ENCODE measurements around the gene NOS1. TPM values are rescaled to one million over a fixed set of nuclear protein-coding genes. Genes with fewer than 3 reads are reported as not detected.

NOS1 gene
- 0.07 and 0.16 TPM in 2 replicates for total RNA-seq
- long read RNA-seq = 0 reads

DNA sequence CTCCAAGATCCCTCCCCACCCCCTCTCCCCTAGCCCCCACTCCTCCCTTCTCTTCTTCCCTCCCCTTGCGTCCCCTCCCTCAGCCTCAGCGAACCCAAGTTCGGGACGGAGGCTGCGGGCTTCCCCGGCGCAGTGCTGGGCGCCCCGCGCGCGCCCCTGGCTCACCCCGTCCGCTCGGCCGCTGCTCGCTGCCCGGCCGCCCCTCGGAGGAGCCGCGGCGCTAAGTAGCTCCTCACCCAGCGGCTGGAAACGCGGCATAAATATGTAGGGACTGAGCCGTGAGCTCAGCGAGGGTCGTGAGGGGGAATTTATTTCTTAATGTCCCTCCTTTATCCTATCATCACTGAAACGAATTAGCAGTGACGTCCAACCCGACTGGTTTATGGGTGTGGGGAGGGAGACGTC lies at the start of gene NOS1:
NOS1 (minus strand) TSS at position 280 of the 405 bp plus-strand sequence. CDS start 30,557 bp downstream, outside the sequence.
- Mint-ChIP-seq H3K36me3 (ENCODE audit: low read depth) (no peaks in the 10 kb centered on the region), H3K27ac (ENCODE audit: unreplicated experiment) (no peak within 1 kb of the TSS), H3K9me3 (no peaks in the 10 kb centered on the region), H3K27me3 (ENCODE audit: low read depth) (peaks cover 95% of the 10 kb centered on the region), H3K4me3 (no peak within 1 kb of the TSS), H3K4me1 (no peaks in the 10 kb centered on the region)
- TF ChIP-seq, protein P1, sequence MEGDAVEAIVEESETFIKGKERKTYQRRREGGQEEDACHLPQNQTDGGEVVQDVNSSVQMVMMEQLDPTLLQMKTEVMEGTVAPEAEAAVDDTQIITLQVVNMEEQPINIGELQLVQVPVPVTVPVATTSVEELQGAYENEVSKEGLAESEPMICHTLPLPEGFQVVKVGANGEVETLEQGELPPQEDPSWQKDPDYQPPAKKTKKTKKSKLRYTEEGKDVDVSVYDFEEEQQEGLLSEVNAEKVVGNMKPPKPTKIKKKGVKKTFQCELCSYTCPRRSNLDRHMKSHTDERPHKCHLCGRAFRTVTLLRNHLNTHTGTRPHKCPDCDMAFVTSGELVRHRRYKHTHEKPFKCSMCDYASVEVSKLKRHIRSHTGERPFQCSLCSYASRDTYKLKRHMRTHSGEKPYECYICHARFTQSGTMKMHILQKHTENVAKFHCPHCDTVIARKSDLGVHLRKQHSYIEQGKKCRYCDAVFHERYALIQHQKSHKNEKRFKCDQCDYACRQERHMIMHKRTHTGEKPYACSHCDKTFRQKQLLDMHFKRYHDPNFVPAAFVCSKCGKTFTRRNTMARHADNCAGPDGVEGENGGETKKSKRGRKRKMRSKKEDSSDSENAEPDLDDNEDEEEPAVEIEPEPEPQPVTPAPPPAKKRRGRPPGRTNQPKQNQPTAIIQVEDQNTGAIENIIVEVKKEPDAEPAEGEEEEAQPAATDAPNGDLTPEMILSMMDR (conservative IDR thresholded peaks at IDR 0.05) = no peak
- no peak for DNase-seq (ENCODE audit: low read depth, low spot score)

DNA sequence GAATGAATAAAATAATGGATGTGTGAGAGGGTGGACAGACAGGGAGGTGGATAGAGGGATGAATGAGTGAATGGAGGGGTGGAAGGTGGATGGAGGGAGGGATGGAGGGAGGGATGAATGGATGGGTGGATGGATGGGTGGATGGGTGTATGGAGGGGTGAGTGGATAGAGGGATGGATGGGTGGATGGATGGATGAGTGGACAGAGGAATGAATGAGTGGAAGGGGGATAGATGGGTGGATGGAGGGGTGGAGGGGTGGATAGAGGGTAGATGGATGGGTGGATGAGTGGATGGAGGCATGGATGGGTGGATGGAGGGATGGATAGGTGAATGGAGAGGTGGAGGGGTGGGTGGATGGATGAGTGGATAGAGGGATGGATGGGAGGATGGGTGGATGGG lies 47.9 kb upstream of the NOS1 start:
- TF ChIP-seq, protein P1 (conservative IDR thresholded peaks at IDR 0.05) = no peak
- peaks cover 12% of the 10 kb centered on the region for H3K27me3 Mint-ChIP-seq (ENCODE audit: low read depth)
- H3K36me3 Mint-ChIP-seq (ENCODE audit: low read depth) = no peaks in the 10 kb centered on the region
- DNase-seq (ENCODE audit: low read depth, low spot score) = no peak
- no peaks in the 10 kb centered on the region for H3K9me3 Mint-ChIP-seq
- H3K4me1 Mint-ChIP-seq = peaks cover 17% of the 10 kb centered on the region
- no peak overlapping the region for H3K27ac Mint-ChIP-seq (ENCODE audit: unreplicated experiment)
- H3K4me3 Mint-ChIP-seq = no peak overlapping the region

DNA sequence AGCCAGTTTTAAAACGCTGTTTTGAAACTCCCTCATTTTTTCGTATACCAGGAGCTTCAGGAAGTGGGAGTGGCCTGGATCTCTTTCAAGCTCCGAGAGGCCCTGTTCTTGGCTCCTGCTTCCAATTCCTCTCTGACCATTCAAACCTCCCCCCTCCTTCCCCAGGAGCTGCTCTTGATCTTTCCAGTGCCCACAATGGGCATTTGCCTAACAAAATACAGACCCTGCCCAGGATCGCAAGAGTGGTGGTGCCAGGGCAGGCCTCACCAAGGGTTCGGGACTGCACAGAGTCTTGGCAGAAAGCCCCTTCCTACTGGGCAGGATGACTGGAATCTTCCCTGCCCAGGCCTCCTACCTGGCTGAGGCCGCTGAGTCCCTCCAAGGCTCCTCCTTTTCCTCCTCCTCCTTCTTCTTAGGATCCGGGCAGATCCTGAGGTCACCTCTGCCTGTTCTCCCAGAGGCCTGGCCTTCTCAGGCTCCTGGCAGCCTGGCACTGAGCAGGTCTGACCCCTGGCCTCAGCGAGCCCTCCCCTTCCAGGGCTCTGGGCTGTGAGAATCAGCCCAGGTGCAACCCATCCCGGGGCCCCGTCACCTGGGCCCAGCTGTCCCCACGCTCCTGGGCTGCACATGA lies 46.9 kb upstream of the NOS1 start:
- Mint-ChIP-seq H3K4me3 (no peak overlapping the region), H3K27me3 (ENCODE audit: low read depth) (peaks cover 14% of the 10 kb centered on the region), H3K36me3 (ENCODE audit: low read depth) (no peaks in the 10 kb centered on the region), H3K27ac (ENCODE audit: unreplicated experiment) (no peak overlapping the region), H3K9me3 (no peaks in the 10 kb centered on the region), H3K4me1 (peaks cover 16% of the 10 kb centered on the region)
- DNase-seq (ENCODE audit: low read depth, low spot score) = no peak
- TF ChIP-seq, protein P1 (conservative IDR thresholded peaks at IDR 0.05) = no peak

DNA sequence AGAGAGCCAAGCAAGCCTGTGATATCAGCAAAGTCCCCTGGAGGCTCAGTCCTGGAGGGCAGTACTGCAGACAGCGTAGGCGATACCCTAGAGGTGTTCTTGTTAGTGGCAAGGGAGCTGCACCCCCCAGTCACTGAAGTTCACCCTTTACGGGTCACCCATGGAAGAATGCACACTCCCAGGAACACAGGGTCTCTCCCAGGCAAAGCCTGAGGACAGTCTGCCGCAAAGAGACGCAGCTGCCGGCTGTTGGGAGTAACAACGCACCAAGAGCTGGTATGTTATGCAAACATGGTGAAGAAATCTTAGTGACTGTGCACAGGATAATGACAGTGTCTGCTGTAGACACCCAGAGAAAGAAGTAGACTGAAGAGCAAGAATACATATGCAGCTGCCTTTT lies 43.5 kb upstream of the NOS1 start:
- Mint-ChIP-seq H3K27ac (ENCODE audit: unreplicated experiment) (no peak overlapping the region), H3K36me3 (ENCODE audit: low read depth) (no peaks in the 10 kb centered on the region), H3K9me3 (no peaks in the 10 kb centered on the region), H3K4me3 (no peak overlapping the region), H3K4me1 (peaks cover 9% of the 10 kb centered on the region), H3K27me3 (ENCODE audit: low read depth) (peaks cover 18% of the 10 kb centered on the region)
- TF ChIP-seq, protein P1 (conservative IDR thresholded peaks at IDR 0.05) = no peak
- no peak for DNase-seq (ENCODE audit: low read depth, low spot score)

DNA sequence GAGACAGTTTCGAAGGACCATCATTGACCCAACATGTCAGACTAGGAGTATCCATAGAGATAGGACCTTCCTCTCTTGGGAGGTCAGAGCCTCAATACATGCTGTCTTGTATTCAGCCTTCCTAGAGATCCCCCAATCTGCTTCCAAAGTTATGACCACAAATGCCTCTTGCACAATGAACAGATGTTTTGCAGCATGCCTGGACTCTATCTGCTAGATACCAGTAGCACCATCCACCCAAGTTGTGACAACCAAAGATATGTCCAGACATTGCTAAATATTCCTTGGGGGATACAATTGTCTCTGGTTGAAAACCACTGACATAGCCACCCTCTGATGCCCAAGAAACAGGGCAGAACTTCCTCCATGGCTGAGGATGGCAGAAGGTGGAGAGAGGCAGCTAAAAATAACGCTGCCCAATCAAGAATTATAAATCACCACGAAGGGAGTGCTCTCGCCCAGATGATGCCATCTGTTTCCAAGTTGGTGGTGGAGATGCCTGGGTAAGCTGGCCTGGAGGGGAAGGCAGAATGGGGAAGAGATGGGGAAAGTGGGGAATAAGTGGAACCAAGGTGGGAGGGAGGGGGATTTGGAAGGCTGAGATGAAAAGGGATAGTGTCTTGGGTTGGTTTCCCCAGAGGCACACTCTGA lies 42.9 kb upstream of the NOS1 start:
- H3K4me3 Mint-ChIP-seq = no peak overlapping the region
- H3K4me1 Mint-ChIP-seq = peaks cover 8% of the 10 kb centered on the region
- DNase-seq (ENCODE audit: low read depth, low spot score) = no peak
- no peak overlapping the region for H3K27ac Mint-ChIP-seq (ENCODE audit: unreplicated experiment)
- peaks cover 18% of the 10 kb centered on the region for H3K27me3 Mint-ChIP-seq (ENCODE audit: low read depth)
- H3K36me3 Mint-ChIP-seq (ENCODE audit: low read depth) = no peaks in the 10 kb centered on the region
- no peaks in the 10 kb centered on the region for H3K9me3 Mint-ChIP-seq
- TF ChIP-seq, protein P1 (conservative IDR thresholded peaks at IDR 0.05) = no peak
